Transverse colon (tissue), 3 donors: ENCODE results near the gene MAP1A.

Experiments used
- CTCF ChIP-seq, 5 experiments: fragments of 200-600 bp in 3 of 5; fragments of 450-650 bp in 2 of 5; sonication (generic) in 3 of 5; IDR thresholded peaks; 1 replicate in 2 of 5; 2 replicates in 3 of 5; pipeline ENCODE4 v1.5.1; 2016 to 2017; ENCODE audit warnings: antibody characterized with exemption in 5 of 5, inconsistent platforms in 3 of 5, mild to moderate bottlenecking in 2 of 5, moderate library complexity in 1 of 5
- EP300 ChIP-seq: sonication (generic); formaldehyde crosslinking; IDR thresholded peaks from one replicate; pipeline ENCODE4 v1.6.1; 2017; ENCODE audit warnings: antibody characterized with exemption, low read depth
- POLR2A ChIP-seq: fragments of 450-650 bp; IDR thresholded peaks from one replicate; pipeline ENCODE4 v1.6.1; 2016; ENCODE audit warnings: antibody characterized with exemption, mild to moderate bottlenecking, moderate library complexity

GRCh38 chr15:43526261-43526930, 9.0 kb downstream of the MAP1A start:
- no peak for TF ChIP-seq POLR2A
- no peak for TF ChIP-seq CTCF (IDR thresholded peaks at IDR 0.05)
- TF ChIP-seq EP300, result no peak
